Neural cell (in vitro differentiated cells): ENCODE results near the gene NLRP6. TPM values are rescaled to one million over a fixed set of nuclear protein-coding genes. Genes with fewer than 3 reads are reported as not detected.
"Not testable (repeated sequence)": the region's sequence is repeated elsewhere in the genome, so short reads cannot be mapped to it uniquely, and the experiment has no call there.

ENCODE experiments used
- H2AFZ ChIP-seq: fragments of 200-600, 300-800 bp; sonication (generic), shearing (Covaris generic); 2 replicates; pipeline ENCODE4 v1.6.0; 2014; ENCODE audit warnings: low read depth, mild to moderate bottlenecking, antibody characterized with exemption, low read length, moderate library complexity
- H3F3A ChIP-seq: fragments of 200-600 bp; shearing (Covaris generic); 2 replicates; pipeline ENCODE4 v1.6.1; 2016; ENCODE audit warnings: mild to moderate bottlenecking, moderate library complexity, mixed read lengths, antibody characterized with exemption, low read length; ENCODE audit not compliant: insufficient read depth, poor library complexity, severe bottlenecking
- H3K27ac ChIP-seq: fragments of 200-600, 300-800 bp; sonication (generic), shearing (Covaris generic); 2 replicates; pipeline ENCODE4 v1.5.1; 2014; ENCODE audit warnings: mild to moderate bottlenecking, low read length, moderate library complexity
- H3K27me3 ChIP-seq: fragments of 300-800, 200-600 bp; sonication (generic), shearing (Covaris generic); 2 replicates; pipeline ENCODE4 v1.6.0; 2014; ENCODE audit warnings: mild to moderate bottlenecking, low read depth, low read length, moderate library complexity; ENCODE audit not compliant: insufficient read depth
- H3K36me3 ChIP-seq: fragments of 300-800, 200-600 bp; sonication (generic), shearing (Covaris generic); 2 replicates; pipeline ENCODE4 v1.5.1; 2014; ENCODE audit warnings: mild to moderate bottlenecking, antibody characterized with exemption, low read length, moderate library complexity; ENCODE audit not compliant: insufficient read depth
- H3K4me2 ChIP-seq: fragments of 300-800, 200-600 bp; sonication (generic), shearing (Covaris generic); 2 replicates; pipeline ENCODE4 v1.6.0; 2014; ENCODE audit warnings: mild to moderate bottlenecking, low read length
- H3K4me3 ChIP-seq: fragments of 300-800, 200-600 bp; sonication (generic), shearing (Covaris generic); 2 replicates; pipeline ENCODE4 v1.5.1; 2014; ENCODE audit warnings: mild to moderate bottlenecking, low read length, moderate library complexity
- H3K79me2 ChIP-seq: fragments of 200-600 bp; shearing (Covaris generic); replicated peaks from 2 replicates; pipeline ENCODE4 v1.6.0; 2014; ENCODE audit warnings: mild to moderate bottlenecking, low read length, moderate library complexity; ENCODE audit not compliant: insufficient read depth
- H3K9ac ChIP-seq: fragments of 300-800, 200-600 bp; sonication (generic), shearing (Covaris generic); 2 replicates; pipeline ENCODE4 v1.6.1; 2016; ENCODE audit warnings: mild to moderate bottlenecking, low read length, mixed read lengths
- H3K9me2 ChIP-seq: fragments of 200-600 bp; shearing (Covaris generic); 2 replicates; pipeline ENCODE4 v1.6.1; 2016; ENCODE audit warnings: mild to moderate bottlenecking, low read length, mixed read lengths; ENCODE audit not compliant: insufficient read depth
- H3K9me3 ChIP-seq: fragments of 200-600, 300-800 bp; sonication (generic), shearing (Covaris generic); 2 replicates; pipeline ENCODE4 v1.6.1; 2016; ENCODE audit warnings: mild to moderate bottlenecking, mixed run types, low read length, moderate library complexity, mixed read lengths
- H4K20me1 ChIP-seq: fragments of 200-600 bp; shearing (Covaris generic); 2 replicates; pipeline ENCODE4 v1.6.1; 2016; ENCODE audit warnings: mild to moderate bottlenecking, mixed run types; ENCODE audit not compliant: insufficient read depth
- CTCF ChIP-seq: fragments of 450-650 bp; IDR thresholded peaks from 2 replicates; pipeline ENCODE4 v1.5.1; 2014; ENCODE audit warnings: antibody characterized with exemption, mild to moderate bottlenecking, moderate library complexity; ENCODE audit not compliant: poor library complexity, severe bottlenecking
- EP300 ChIP-seq: fragments of 450-650 bp; conservative IDR thresholded peaks from 2 replicates; pipeline ENCODE4 v1.6.1; 2014; ENCODE audit warnings: antibody characterized with exemption, mild to moderate bottlenecking, moderate library complexity; ENCODE audit not compliant: poor library complexity, severe bottlenecking
- EZH2 ChIP-seq: fragments of 200-600, 300-800 bp; shearing (Covaris generic), sonication (generic); IDR thresholded peaks from 2 replicates; pipeline ENCODE4 v1.6.1; 2014; ENCODE audit warnings: antibody characterized with exemption, low read length, borderline replicate concordance, mild to moderate bottlenecking; ENCODE audit not compliant: insufficient read depth, poor library complexity, severe bottlenecking
- MXI1 ChIP-seq: fragments of 450-650 bp; conservative IDR thresholded peaks from 2 replicates; pipeline ENCODE4 v1.6.1; 2014; ENCODE audit warnings: antibody characterized with exemption, mild to moderate bottlenecking; ENCODE audit not compliant: poor library complexity, severe bottlenecking
- POLR2AphosphoS5 ChIP-seq: IDR thresholded peaks from 2 replicates; pipeline ENCODE4 v1.6.1; 2012
- RAD21 ChIP-seq: fragments of 450-650 bp; conservative IDR thresholded peaks from 2 replicates; pipeline ENCODE4 v1.6.1; 2014; ENCODE audit warnings: antibody characterized with exemption, mild to moderate bottlenecking, moderate library complexity
- REST ChIP-seq: IDR thresholded peaks from 2 replicates; pipeline ENCODE4 v1.6.1; 2012; ENCODE audit warnings: borderline replicate concordance
- SMC3 ChIP-seq: fragments of 450-650 bp; conservative IDR thresholded peaks from 2 replicates; pipeline ENCODE4 v1.6.1; 2014; ENCODE audit warnings: antibody characterized with exemption, mild to moderate bottlenecking, moderate library complexity; ENCODE audit not compliant: poor library complexity
- TAF1 ChIP-seq: IDR thresholded peaks from 2 replicates; pipeline ENCODE4 v1.6.1; 2012; ENCODE audit warnings: low read depth
- polyA plus RNA-seq: library from polyadenylated mRNA; depleted of rRNA; stranded (reverse); fragments of >200 nt; gene quantifications from 2 replicates; pipeline ENCODE4 v1.2.3, GENCODE V29; 2014

NLRP6 gene
- polyA plus RNA-seq, 1 donor from 2014 or later, result not detected

- not testable (repeated sequence) for H3K9ac ChIP-seq, H3K27ac ChIP-seq, H3K4me2 ChIP-seq, H3K4me3 ChIP-seq, H3K27me3 ChIP-seq, H3K36me3 ChIP-seq, H3F3A ChIP-seq, H3K9me2 ChIP-seq, H3K79me2 ChIP-seq, H3K9me3 ChIP-seq, H4K20me1 ChIP-seq, H2AFZ ChIP-seq
Observed at GRCh38 chr11:318405-319120, 40.4 kb downstream of the NLRP6 start.

GRCh38 chr11:319121-319887 is 41.1 kb downstream of the NLRP6 start:
- not testable (repeated sequence) for H3K9ac ChIP-seq, H3K27ac ChIP-seq

GRCh38 chr11:319888-320273 is 41.7 kb downstream of the NLRP6 start:
- not testable (repeated sequence) for H3F3A ChIP-seq, H3K79me2 ChIP-seq, H3K9me2 ChIP-seq, H3K4me2 ChIP-seq, H3K9ac ChIP-seq, H3K4me3 ChIP-seq, H3K27me3 ChIP-seq, H2AFZ ChIP-seq, H3K27ac ChIP-seq, H3K36me3 ChIP-seq, H4K20me1 ChIP-seq, H3K9me3 ChIP-seq

More at GRCh38 chr11:319121-319887, 41.1 kb downstream of the NLRP6 start:
- not testable (repeated sequence) for H3K27me3 ChIP-seq, H4K20me1 ChIP-seq, H3F3A ChIP-seq, H2AFZ ChIP-seq, H3K4me3 ChIP-seq, H3K9me2 ChIP-seq, H3K79me2 ChIP-seq, H3K4me2 ChIP-seq, H3K9me3 ChIP-seq, H3K36me3 ChIP-seq

GRCh38 chr11:324156-324555 is 45.9 kb downstream of the NLRP6 start:
- Histone ChIP-seq H3K27me3 (no peaks in the 10 kb centered on the region), H3K9ac (no peak overlapping the region), H3K27ac (no peak overlapping the region), H3K79me2 (no peaks in the 10 kb centered on the region), H4K20me1 (no peaks in the 10 kb centered on the region), H3K4me2 (no peak overlapping the region), H3K4me3 (no peak overlapping the region), H2AFZ (no peak overlapping the region), H3K36me3 (no peaks in the 10 kb centered on the region), H3F3A (no peaks in the 10 kb centered on the region), H3K9me3 (no peaks in the 10 kb centered on the region), H3K9me2 (no peaks in the 10 kb centered on the region)
- no peak for TF ChIP-seq EP300
- no peak for TF ChIP-seq POLR2AphosphoS5
- TF ChIP-seq MXI1, result no peak
- no peak for TF ChIP-seq EZH2
- TF ChIP-seq SMC3, result no peak
- no peak for TF ChIP-seq REST
- TF ChIP-seq RAD21, result no peak
- no peak for TF ChIP-seq CTCF
- TF ChIP-seq TAF1, result no peak
